Retina (tissue), 1 donor: ENCODE data around the gene ALK.

ENCODE experiments used
- DNase-seq: peaks from one replicate; pipeline ENCODE4 v3.0.0-alpha.2; 2016

ALK gene

DNA sequence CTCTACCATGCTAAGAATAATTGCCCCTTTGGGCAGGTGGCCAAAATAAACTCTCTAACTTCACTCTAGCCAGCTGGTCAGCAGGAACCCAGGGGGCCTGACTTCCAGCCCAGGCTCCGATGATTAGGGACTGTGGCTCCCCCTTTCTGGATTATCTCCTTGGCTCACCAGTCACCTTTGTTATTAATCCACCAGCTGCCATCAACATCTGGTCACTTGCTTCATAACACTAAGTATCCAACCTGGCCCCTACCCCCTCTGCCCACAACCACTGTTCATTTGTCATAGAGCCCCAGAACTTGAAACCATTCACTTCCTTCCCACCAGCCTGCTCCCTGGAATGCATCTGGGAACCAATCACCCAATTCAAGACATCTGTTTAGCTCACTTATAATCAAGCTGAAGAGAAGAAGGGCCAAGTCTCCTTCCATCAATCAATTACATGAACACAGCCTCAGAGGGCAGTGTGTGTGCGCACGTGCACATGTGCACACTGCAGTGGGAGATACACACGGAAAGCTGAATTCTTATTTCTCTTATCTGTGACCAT, 215.1 kb downstream of the ALK start:
- DNase-seq: no peak

DNA sequence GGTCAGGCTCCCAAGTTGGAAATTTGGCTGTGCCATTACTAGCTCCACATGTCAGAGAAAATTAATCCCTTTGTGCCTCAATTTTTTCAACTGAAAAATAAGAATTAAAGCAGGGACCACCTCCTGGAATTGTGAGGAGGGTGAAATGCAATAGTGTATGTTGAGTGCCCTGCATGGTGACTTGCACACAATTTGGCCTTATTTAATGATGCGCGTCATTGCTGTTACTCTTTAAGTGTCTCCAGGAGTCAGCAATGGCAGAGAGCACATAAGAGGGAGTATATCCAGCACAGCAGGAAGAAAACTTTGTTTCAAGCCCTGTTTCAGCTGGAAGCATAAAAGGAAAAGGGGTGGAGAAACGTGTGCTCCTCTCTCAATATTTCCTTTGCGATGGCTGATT, 215.8 kb downstream of the ALK start:
- no peak for DNase-seq

DNA sequence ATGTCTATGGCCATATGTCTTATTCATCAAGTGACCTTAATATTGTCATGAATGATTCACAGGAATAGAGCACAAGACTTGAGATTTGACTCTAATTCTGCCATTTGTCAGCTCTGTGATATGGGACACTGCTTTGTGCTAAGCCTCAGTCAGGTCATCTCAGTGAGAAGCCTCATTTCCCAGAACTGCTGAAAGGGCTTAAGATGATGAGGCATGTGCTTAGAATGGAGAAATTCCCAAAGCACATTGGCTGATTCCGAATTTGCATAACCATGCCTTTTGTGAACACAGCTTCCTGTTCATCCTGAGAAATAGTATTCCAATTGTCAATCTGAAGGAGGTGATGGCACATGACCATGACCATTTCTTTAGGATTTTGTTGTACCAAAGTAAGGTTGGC, 218.1 kb downstream of the ALK start:
- DNase-seq: no peak

DNA sequence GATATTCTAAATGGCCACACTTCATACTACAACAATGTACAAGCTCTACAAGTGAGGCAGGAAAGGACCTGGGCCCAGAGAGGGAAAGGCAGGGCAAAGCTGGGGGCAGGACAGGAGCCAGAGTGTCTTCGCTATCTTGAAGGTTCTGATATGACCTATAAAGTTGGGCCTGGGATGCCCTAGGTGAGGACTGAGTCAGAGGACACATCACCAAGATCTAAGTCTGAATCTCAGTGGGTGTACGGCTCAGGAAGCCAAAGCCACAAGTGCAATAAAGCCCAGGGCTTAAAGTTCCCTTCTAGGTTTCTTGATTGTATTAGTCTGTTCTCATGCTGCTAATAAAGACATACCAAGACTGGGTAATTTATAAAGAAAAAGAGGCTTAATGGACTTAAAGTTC, 219.1 kb downstream of the ALK start:
- DNase-seq: no peak

DNA sequence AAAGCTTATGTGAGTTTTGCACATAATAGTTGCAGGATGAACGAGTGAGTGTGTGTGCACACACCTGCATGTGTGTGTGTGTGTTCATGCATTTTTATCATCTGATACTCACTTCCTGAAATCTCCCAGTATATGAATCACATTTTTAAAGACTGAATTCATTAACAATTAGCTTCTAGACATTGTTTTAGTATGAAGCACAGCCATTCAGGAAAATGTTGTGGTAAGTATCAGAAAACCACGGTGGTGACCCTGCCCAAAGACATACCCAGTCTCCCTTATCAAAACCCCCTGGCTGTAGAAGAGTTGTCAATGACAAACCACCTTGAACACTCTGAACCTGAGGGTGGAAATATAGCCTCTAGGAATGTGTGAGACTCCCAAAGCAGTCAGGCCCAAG, 220.8 kb downstream of the ALK start:
- no peak for DNase-seq

DNA sequence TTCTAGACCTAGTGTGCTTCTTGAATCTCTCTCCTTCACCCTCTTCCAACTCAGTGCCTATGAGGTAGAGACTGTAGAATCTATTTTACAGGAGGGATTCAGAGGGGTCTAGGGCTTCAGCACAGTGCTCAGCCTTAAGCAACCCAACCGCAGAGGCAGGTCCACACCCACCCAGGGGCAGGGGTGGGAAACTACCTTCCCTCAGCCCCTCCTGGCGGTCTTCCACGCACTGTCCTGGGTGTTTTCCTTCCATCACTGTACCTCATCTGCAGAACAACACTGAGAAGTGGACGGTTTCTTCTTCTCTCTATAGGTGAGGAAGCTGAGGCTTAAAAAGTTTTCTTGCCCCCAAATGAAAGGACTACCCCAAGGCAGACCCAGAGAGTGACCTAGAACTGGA, 222.3 kb downstream of the ALK start:
- no peak for DNase-seq

DNA sequence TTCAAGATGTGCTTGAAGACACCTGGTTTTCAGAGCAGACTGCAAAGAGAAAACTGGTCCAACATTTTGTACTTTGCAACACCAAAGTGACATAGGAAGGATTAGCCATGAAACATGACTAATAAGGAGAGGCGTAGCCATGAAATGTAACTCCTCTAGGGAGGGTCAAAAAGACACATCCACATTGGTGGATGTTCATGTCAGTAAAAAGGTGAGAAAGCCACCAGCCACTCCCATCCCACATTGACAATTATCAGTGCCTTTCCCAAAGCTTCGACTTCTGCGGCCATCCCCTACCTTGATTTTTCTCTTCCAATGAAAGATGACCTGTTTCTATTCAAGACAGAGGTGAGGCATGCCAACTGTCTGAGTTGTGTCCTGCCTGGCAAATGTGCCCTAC, 223.2 kb downstream of the ALK start:
- DNase-seq: no peak

DNA sequence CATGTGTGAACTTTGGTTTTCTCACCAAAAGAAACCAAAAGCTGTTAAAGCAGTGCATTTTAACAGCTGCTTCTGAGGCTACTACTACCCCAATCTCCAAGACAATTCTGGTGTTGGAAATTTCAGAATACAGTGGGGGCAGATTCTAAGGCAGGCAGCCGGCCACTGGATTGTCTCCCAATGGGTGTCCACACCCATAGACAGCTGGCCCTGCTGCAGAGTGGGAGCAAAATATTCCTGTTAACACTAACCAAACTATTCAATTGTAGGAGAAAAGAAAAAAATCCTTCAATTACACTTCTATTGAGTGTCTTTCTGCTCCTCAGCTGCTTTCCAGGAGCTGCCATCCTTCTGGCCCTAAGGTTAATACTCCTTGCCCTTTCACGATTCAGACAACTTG, 223.7 kb downstream of the ALK start:
- no peak for DNase-seq

DNA sequence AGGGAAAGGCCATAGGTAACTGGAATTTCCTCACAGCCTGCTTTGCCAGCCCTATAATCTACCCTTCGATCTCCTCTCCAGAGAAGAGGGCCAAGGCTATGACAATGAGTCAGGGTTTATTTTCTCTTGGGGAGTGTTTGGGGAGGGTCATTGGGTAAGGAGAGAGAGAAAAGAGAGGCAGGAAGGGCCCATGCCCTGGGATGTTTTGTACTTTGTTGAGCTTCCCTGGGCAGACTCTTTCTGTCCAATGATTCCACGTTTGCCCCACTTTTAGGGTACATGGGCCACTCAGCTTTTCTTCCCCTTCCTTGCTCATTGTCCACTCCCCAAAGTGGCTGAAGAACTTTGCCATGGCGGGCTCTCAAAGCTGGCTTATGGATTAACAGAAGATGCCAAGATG, 224.2 kb downstream of the ALK start:
- no peak for DNase-seq

DNA sequence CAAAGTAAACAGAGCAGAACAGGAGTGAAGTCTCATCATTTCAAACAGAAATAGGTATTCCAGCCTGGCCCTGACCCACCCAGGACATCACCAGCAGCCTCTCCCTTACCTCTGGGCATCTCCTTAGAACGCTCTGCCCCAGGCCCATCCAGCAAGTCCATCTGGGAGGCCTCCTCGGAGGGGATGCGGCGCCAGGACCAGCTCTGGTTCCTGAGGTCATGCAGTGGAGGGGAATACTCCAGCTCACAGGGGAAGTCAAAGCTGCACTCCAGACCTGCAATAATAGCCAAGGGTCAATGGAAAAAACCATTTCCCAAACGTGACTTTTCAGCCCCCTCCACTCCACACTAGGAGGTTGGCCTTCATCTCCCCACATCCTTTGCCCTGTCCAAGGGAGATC, 226.6 kb downstream of the ALK start:
- DNase-seq: no peak

DNA sequence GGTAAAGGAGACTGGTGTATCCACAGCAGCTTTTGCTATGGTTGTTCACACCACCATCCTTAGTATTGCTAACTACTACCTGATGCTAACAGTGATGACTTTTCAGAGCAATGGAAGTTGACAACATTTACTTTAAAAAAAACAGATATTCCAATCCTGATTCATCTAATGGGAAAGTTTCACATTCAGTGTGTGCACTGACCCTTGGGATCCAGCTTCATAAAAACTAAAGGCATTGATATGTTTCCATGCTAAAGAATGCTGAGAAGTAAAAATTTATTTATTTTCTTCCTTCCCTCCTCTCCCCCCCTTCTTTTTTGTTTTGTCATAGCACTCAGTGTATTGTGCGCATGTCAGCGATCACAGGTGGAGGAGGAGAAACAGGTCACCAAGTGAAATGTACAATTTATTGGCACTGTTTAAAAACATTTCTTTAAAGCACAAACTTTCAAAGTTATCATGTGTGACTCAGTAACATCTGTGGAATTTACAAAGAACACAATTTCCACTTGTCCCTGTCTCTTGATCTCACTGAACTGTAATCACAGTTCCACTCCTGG, 229.9 kb downstream of the ALK start:
- no peak for DNase-seq

DNA sequence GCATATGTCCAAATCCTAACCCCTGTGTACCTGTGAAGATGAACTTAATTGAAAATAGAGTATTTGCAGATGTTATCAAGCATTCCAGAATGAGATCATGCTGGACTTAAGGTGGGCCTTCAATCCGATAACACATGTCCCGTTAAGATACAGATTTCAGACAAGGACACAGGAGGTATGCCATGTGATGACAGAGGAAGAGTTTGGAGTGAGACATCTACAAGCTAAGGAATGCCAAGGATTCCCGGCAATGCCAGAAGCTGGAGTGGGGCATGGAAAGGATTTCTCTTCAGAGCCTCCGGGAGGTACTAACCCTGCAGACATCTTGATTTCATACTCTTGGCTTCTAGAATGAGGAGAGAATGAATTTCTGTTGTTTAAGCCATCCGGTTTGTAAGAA, 231.7 kb downstream of the ALK start:
- DNase-seq: no peak

DNA sequence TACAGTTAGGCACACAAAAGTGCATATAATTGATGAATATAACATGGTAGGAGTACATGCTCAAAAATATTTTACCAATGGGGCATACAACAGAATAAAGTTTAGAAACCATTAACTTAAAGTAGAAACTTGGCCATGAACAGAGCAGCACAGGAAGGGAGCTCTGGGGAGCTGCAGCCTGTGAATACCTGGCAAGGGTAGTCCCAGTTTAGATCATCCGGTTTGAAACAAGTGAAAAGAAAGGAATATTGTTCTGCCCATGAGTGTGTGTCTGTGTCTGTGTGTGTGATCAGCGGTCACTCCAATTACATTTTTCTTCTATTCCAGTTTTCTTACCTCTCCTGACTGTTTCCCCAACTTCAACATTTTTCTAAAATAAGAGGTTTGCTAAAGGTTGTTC, 233.0 kb downstream of the ALK start:
- no peak for DNase-seq

DNA sequence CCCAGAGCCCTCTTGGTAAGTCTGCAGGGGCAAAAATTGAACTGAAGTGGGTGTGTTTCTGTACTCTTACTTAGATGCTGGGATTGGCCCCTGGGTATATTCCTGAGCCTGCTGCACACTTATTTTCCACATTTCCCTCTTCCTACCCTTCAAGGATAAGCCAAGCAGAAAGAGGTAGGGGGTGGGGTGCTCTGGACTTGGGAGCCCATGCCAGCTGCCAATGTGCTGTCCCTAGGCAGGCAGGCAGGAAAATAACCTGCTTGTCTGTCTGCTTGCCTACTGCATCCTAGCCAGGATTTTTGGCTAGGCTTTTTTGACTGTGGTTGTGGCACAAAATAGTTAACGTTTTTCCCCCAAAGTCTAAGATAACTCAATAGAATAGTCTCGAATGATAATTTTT, 234.3 kb downstream of the ALK start:
- no peak for DNase-seq

DNA sequence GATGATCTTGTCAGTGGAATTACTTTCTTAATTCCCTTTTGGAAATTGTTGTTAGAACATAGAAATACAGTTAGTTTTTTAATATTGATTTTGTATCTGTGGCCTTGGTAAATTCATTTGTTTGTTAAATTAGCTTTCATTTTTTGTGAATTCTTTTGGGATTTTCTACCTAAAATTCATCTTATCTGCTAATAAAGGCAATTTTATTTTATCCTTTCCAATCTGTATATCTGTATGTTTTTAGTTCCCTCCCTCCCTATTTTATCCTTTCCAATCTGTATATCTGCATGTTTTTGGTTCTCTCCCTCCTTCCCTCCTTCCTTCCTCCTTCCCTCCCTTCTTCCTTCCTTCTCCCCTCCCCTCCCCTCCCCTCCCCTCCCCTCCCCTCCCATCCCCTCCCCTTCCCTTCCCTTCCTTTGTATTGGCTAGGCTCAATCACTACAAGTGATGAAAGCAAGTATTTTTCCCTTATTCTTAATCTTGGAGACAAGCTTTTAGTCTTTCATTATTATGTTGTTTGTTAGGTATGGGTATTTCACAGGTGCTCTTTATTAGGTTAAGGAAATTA, 244.4 kb downstream of the ALK start:
- DNase-seq: no peak

DNA sequence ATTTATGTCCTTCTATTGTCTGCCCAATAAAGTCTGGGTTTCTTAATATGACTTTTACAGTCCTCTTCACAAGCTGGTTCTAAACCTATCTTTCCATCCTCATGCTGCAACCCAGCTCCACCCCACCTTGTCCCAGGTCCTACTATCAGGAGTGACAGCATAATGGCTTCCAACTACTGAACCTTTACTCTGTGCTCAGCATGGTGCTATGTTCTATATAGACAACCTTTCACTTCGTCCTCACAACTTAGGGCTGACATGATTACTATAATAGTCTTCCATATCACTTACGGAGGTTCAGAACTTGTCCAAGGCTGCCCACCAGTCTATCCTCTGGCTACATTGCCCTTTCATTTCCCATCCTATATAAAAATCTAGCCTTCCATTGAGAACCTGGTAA, 256.8 kb downstream of the ALK start:
- DNase-seq: no peak

DNA sequence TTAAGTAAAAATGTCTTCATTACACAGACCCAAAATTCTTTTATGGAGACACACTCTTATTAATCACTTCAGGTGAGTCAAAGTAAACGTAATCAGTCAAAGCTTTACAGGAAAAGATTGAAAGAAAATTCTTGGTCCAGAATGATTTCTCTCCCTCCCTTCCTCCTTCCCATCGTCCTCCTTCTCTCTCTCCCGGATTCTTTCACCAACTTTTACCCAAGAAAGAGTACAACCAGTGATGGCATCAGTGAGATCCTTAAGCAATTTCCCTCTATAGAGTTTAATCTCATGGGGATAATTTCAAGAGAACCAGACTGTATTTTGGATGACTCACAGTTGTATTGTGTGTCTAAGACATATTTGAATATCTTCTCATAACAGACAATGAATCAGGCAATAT, 258.1 kb downstream of the ALK start:
- no peak for DNase-seq

DNA sequence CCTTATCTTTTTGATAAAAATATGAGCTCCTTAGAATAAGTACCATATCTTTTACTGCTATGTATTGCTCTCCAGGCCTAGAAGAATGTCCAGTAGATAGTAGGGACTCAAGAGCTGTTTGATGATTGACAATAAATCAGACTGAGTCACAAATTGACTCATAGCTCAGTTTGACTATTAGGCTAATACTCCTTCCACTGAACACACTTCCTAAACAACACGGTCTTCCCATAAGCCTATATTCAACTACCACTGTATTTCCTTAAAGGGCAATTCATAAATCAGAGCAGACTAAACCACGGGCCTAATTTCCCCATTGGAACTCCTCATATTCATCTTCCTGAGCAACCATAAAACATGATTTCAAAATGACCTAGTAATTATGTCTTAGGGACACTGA, 258.5 kb downstream of the ALK start:
- no peak for DNase-seq

DNA sequence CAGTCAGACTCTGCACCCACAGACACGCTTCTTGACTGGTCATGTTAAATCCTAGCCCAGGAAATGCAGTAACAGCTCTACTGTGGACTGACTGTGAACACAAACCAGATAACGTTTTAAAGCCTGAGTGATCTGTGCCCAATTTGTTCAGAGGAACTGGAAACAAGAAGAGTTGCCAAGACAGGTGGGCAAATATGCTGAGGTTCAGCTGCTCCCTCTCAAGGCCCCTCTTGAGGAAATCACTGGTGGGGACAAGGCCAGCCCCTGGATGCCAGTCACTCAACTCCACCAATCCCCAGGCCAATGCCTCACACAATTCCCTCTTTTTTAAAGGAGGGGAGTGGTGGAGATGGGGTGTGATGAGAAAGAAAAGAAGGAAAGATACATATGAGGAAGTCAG, 261.2 kb downstream of the ALK start:
- DNase-seq: no peak

DNA sequence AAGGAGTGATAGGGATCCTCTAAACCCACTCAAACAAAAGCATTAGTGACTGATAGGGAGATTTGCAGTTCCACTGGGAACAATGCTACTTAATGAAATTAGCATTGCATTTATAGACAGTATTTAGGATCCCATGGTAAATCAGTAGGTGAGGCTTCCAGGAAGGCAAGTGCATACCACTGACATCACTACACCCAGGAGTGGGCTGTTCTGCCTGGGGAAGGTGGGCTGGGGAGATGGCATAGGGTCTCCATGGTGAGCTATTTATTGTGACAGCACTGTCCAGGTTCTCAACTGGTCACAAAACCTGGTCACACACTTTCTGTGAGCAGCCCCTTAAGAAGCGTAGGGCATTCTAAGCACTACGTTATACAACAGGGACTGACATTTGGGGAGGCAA, 262.2 kb downstream of the ALK start:
- DNase-seq: no peak

DNA sequence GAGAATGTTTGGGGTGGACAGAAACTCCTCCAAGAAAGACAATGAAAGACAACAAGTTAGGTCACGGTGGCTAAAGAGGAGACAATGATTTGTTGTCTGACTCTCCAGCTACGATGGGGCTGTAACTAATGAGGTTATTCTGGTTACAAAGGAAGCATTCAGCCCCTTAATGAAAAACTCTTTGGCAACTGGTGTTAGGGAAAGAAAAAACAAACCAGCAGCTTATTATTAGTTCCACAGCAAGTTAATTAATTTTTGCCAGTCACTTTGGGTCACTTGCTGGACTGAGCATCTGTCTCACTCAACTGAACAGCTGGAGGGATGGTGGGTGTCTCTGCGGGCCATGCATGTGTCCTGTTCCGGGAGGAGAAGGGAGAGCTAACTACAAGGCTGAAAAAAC, 263.7 kb downstream of the ALK start:
- peak; percentile 34 for DNase-seq

DNA sequence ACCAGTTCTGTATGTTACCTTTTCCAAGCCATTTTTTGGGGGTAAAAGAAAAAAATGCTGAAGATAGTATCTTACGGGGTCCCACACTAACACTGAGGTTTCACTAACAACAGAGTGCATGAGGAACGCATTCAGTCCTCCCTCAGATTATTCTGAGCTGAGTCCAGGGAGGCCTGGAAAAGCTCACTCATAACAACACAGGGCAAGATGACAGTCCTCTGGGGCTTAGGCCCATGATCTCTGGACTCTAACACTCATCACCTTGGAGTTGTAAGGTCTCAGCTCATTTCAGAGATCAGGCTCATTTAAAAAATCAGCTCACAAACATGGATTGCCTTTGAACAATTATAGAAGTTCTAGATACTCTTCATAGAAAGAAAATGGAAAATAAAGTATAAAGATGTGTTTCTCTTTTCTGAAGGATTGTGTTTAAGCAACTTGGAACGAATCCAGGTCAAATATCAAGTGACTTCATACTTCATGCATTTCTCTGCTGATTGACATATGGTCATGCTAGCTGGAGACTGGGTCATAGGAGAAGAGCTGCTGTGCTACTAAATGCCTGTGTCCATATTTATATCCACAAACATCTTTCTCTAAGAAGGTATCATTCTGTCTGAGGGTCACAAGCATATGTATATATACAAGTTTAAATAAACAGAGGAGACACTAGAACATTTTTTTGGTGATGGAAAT, 265.8 kb downstream of the ALK start:
- DNase-seq: no peak

DNA sequence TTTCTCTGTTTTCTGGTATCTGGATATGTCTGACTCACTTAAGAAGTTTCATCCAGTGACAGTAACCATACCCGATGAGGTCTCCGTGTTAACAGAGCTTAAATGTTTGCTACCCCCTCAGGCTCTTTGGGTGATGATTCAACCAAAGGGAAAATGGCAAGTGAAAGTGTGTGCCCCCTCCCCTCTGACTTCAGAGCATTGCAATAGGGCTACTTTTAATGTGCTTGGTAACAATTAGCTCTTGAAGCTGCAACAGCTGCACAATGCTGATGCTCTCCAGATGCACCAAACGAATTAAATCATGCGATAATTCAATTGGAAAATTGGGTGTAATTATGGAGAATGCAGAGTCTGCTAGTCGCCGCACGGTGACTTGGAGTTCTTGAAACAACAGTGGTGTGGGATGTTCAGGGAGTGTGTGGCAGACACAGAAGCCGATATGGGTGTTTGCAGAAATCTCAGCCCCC, 270.7 kb downstream of the ALK start:
- no peak for DNase-seq

DNA sequence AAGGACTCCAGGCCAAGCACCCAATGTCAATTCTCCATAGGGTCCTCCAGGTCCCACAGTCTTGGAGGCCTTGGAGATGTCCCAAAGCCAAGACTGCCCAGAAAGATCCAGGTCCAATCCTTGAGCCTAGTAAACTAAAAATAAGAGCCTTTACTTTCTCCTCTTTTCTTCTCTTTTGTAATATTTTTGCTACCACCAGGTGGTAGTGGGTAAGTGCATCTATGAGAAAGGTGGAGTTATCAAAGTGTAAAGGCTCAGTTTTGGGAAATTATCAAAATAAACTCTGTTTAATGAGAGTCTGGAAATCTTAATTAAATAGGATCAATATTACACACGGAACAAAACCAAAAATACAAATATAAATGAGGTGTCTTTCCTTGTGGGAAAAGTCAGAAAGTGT, 276.4 kb downstream of the ALK start:
- no peak for DNase-seq

DNA sequence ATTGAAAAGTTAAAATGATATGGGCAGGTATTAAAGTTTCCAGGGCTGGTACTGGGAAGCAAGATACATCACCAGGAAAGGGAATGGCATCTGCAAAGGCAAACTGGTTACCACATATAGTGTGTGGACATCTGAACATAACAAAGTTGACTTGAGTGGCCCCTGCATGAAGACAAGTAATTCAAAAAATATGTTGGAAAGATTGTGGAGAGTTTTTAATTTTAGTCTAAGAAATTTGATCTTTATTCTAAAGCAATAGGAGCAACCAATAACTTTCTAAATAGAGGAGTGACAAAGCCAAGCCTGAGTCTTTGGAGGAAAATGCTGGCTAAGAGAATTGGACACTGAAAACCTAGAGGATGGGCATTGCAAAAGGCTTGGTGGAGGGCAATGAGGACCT, 278.2 kb downstream of the ALK start:
- DNase-seq: no peak
